ENCODE results near the gene IFIT1. TPM values are rescaled to one million over a fixed set of nuclear protein-coding genes. Genes with fewer than 3 reads are reported as not detected.
"Not testable (repeated sequence)": the region's sequence is repeated elsewhere in the genome, so short reads cannot be mapped to it uniquely, and the experiment has no call there.

Gene IFIT1
- total RNA-seq, 2 donors from 2014 or later, result 9.0 to 44.3 TPM

GRCh38 chr10:89346405-89347254 is 45.8 kb upstream of the IFIT1 start:
- H3K4me3 ChIP-seq, result no peak overlapping the region
- H3K27me3 ChIP-seq (replicated peaks; ENCODE audit: insufficient read depth), result no peaks in the 10 kb centered on the region
- peaks cover 25 to 32% of the 10 kb centered on the region in 2 donors for H3K4me1 ChIP-seq (ENCODE audit: control insufficient read depth in 1 of 2, low read depth in 2 of 2)
- no peak for ATAC-seq (ENCODE audit: insufficient number of reproducible peaks, low FRiP score, low read depth)
- no peak for TF ChIP-seq CTCF (IDR thresholded peaks at IDR 0.05)
- no peak for DNase-seq (ENCODE audit: low spot score)
- no peaks in the 10 kb centered on the region for H3K36me3 ChIP-seq
- H3K9me3 ChIP-seq, result no peaks in the 10 kb centered on the region
- H3K27ac ChIP-seq, result peak overlapping the region in 1 of 2 donors; percentile 34

GRCh38 chr10:89347701-89348457 is 44.5 kb upstream of the IFIT1 start:
- Histone ChIP-seq H3K4me3 (no peak overlapping the region), H3K27ac (peak overlapping the region in 1 of 2 donors; percentile 34), H3K36me3 (no peaks in the 10 kb centered on the region), H3K27me3 (replicated peaks; ENCODE audit: insufficient read depth) (no peaks in the 10 kb centered on the region), H3K4me1 (ENCODE audit: control insufficient read depth in 1 of 2, low read depth in 2 of 2) (peaks cover 25 to 43% of the 10 kb centered on the region in 2 donors), H3K9me3 (no peaks in the 10 kb centered on the region)
- no peak for ATAC-seq (ENCODE audit: insufficient number of reproducible peaks, low FRiP score, low read depth)
- no peak for TF ChIP-seq CTCF (IDR thresholded peaks at IDR 0.05)
- no peak for DNase-seq (ENCODE audit: low spot score)

- TF ChIP-seq CTCF (IDR thresholded peaks at IDR 0.05), result no peak
- no peak for DNase-seq (ENCODE audit: low spot score)
- Histone ChIP-seq H3K27ac (no peak overlapping the region), H3K4me1 (ENCODE audit: control insufficient read depth in 1 of 2, low read depth in 2 of 2) (peaks cover 25 to 43% of the 10 kb centered on the region in 2 donors), H3K9me3 (no peaks in the 10 kb centered on the region), H3K27me3 (replicated peaks; ENCODE audit: insufficient read depth) (no peaks in the 10 kb centered on the region), H3K36me3 (no peaks in the 10 kb centered on the region), H3K4me3 (no peak overlapping the region)
- ATAC-seq (ENCODE audit: insufficient number of reproducible peaks, low FRiP score, low read depth), result no peak
These were observed 43.9 kb upstream of the IFIT1 start for GRCh38 chr10:89348481-89348880.

- no peak for TF ChIP-seq CTCF (IDR thresholded peaks at IDR 0.05)
- DNase-seq (ENCODE audit: low spot score), result no peak
- Histone ChIP-seq H3K27me3 (replicated peaks; ENCODE audit: insufficient read depth) (no peaks in the 10 kb centered on the region), H3K4me1 (ENCODE audit: control insufficient read depth in 1 of 2, low read depth in 2 of 2) (peaks cover 25 to 43% of the 10 kb centered on the region in 2 donors), H3K9me3 (no peaks in the 10 kb centered on the region), H3K4me3 (no peak overlapping the region), H3K36me3 (no peaks in the 10 kb centered on the region), H3K27ac (no peak overlapping the region)
- no peak for ATAC-seq (ENCODE audit: insufficient number of reproducible peaks, low FRiP score, low read depth)
These were observed 43.4 kb upstream of the IFIT1 start for GRCh38 chr10:89348975-89349374.

GRCh38 chr10:89350631-89351315 is 41.6 kb upstream of the IFIT1 start:
- not testable (repeated sequence) for ATAC-seq (ENCODE audit: insufficient number of reproducible peaks, low FRiP score, low read depth); H3K27me3 ChIP-seq (replicated peaks; ENCODE audit: insufficient read depth); H3K36me3 ChIP-seq; H3K9me3 ChIP-seq; DNase-seq (ENCODE audit: low spot score)
- Histone ChIP-seq H3K27ac (peak overlapping the region; percentile 81 to 86), H3K4me3 (peak overlapping the region; percentile 30), H3K4me1 (ENCODE audit: control insufficient read depth in 1 of 2, low read depth in 2 of 2) (peaks cover 25 to 43% of the 10 kb centered on the region in 2 donors)

Data from thoracic aorta (tissue), 2 donors.